Colonic mucosa (tissue), 4 donors: Measurements from ENCODE around the gene UBA7. TPM values are rescaled to one million over a fixed set of nuclear protein-coding genes. Genes with fewer than 3 reads are reported as not detected.
"Not testable (repeated sequence)": the region's sequence is repeated elsewhere in the genome, so short reads cannot be mapped to it uniquely, and the experiment has no call there.

Source experiments
- DNase-seq: peaks from one replicate; pipeline ENCODE4 v3.0.0-alpha.2; 2020
- H3K27ac ChIP-seq: fragments of 200-600 bp; one replicate; pipeline ENCODE4 v1.8.0; 2021
- H3K27me3 ChIP-seq: fragments of 200-600 bp; one replicate; pipeline ENCODE4 v1.8.0; 2021
- H3K36me3 ChIP-seq: fragments of 200-600 bp; one replicate; pipeline ENCODE4 v1.8.0; 2021
- H3K4me1 ChIP-seq: fragments of 200-600 bp; one replicate; pipeline ENCODE4 v1.8.0; 2021; ENCODE audit warnings: mild to moderate bottlenecking
- H3K4me3 ChIP-seq: fragments of 200-600 bp; one replicate; pipeline ENCODE4 v1.8.0; 2021
- H3K9ac ChIP-seq, 2 donors: one replicate each; pipeline ENCODE4 v1.7.0; 2013; ENCODE audit warnings: control low read depth in 2 of 2, low read depth in 2 of 2, low read length in 2 of 2
- H3K9me3 ChIP-seq: fragments of 200-600 bp; one replicate; pipeline ENCODE4 v1.8.0; 2021
- intact Hi-C: fragments of 100-400 bp; cut with DNase I; formaldehyde crosslinking; loops from one replicate; pipeline ENCODE4 v1.14.1; 2022
- total RNA-seq, 2 donors: library from RNA; stranded (reverse); fragmentation: NEBNext Ultra II Directional in 1 of 2; extraction: Animal tissue kit (Norgen Biotek cat#: 25700) in 1 of 2; gene quantifications; one replicate each; pipeline ENCODE4 v1.2.1, GENCODE V29; 2021
- TF ChIP-seq, protein P1 (sequence below): fragments of 200-600 bp; IDR thresholded peaks from one replicate; pipeline ENCODE4 v1.8.0; 2022; ENCODE audit warnings: antibody characterized with exemption, mild to moderate bottlenecking
- donor health status: healthy.
- donor health status: DM: no; HTN: no; CAD: no.
- donor health status: DM: no; HTN: no; CAD: no.

UBA7 gene
- total RNA-seq, 2 donors from 2014 or later: 67.4 to 88.3 TPM

DNA sequence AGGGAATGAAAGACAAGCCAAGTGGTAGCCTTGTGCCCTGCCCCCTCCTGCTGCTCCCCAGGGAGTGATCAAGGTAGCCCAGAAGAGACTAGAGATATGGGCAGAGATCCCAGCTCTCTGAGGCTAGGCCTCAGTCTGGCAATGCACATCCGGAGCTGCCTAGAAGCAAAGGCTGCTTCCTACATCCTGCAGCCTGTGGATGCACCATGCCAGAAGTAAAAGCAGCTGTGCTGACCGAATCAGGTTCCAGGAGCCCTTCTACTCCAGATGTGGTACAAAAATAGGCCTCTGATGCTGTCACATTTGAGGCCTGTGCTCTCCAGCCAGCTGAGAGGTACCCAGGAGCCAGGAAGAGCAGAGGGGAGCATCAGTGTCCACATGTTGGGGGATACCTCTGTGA, 26.6 kb upstream of the UBA7 start:
- Histone ChIP-seq H3K9ac (no peak overlapping the region), H3K9me3 (no peaks in the 10 kb centered on the region), H3K4me3 (no peak overlapping the region), H3K4me1 (no peaks in the 10 kb centered on the region), H3K36me3 (no peaks in the 10 kb centered on the region), H3K27ac (no peak overlapping the region), H3K27me3 (no peaks in the 10 kb centered on the region)
- DNase-seq: no peak
- intact Hi-C loops: loop anchor here (2.0 kb wide), 1 partner anchor 38 kb away; the partner anchor contains the start of gene INKA1
- TF ChIP-seq, protein P1, sequence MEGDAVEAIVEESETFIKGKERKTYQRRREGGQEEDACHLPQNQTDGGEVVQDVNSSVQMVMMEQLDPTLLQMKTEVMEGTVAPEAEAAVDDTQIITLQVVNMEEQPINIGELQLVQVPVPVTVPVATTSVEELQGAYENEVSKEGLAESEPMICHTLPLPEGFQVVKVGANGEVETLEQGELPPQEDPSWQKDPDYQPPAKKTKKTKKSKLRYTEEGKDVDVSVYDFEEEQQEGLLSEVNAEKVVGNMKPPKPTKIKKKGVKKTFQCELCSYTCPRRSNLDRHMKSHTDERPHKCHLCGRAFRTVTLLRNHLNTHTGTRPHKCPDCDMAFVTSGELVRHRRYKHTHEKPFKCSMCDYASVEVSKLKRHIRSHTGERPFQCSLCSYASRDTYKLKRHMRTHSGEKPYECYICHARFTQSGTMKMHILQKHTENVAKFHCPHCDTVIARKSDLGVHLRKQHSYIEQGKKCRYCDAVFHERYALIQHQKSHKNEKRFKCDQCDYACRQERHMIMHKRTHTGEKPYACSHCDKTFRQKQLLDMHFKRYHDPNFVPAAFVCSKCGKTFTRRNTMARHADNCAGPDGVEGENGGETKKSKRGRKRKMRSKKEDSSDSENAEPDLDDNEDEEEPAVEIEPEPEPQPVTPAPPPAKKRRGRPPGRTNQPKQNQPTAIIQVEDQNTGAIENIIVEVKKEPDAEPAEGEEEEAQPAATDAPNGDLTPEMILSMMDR: no peak

DNA sequence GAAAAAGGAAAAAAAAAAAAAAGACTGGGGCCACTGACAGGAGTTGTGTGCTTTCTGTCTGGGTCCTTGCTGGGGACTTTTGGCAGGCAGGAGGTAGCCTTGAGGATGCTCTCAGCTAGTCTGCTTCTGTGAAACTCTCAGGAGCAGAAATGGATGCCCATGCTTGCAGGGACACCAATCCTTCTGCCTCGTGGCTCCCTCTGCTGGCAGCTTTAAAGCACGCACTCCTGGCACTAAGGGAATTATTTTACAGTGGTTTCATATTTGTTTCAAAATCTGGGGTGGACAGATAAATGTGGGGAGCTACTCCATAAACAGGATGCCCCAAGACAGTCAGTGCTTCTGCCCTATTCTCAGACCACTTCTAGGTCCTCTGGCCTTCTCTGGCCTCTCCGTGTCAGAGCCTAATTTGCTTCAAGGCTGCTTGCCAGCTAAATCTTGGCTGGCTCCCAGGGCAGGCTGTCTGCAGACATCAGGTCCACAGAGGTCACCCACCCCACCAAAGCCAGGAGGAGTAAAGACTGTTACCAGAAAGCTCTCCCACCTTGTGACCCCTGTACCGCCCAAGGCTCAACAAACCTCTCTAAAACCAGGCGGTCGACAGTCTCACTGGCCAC, 25.5 kb upstream of the UBA7 start:
- Histone ChIP-seq H3K36me3 (no peaks in the 10 kb centered on the region), H3K27ac (no peak overlapping the region), H3K9me3 (no peaks in the 10 kb centered on the region), H3K9ac (no peak overlapping the region), H3K27me3 (no peaks in the 10 kb centered on the region), H3K4me3 (no peak overlapping the region), H3K4me1 (no peaks in the 10 kb centered on the region)
- DNase-seq: peak; percentile 80
- intact Hi-C loops: loop anchor here (2.0 kb wide), 2 partner anchors 68 to 136 kb away; no protein-coding TSS in a partner anchor
- TF ChIP-seq, protein P1: peak; percentile 86

DNA sequence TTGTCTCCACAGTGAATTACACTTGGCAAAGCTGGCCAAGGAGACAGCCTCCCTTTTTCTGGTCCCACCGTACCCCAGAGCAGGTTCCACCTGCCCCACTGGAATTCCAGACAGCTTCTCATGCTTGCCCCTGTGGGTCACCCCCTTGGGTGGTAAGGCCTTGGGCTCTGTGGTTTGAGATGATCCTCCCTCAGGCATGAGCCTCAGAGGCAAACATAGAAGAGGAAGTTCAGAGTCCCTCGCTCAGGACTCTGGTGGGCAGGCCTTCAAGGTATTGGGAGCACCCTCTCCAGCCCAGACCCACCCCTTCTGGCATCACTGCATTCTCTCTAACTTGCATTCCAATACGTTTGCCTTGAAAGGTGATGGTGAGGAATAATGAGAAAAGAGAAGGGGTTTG, 17.6 kb upstream of the UBA7 start:
- no peak overlapping the region for H3K4me3 ChIP-seq
- DNase-seq: no peak
- no peaks in the 10 kb centered on the region for H3K9me3 ChIP-seq
- no peaks in the 10 kb centered on the region for H3K4me1 ChIP-seq
- intact Hi-C loops: no loop called here
- H3K27me3 ChIP-seq: no peaks in the 10 kb centered on the region
- TF ChIP-seq, protein P1: no peak
- H3K27ac ChIP-seq: no peak overlapping the region
- H3K36me3 ChIP-seq: no peaks in the 10 kb centered on the region
- no peak overlapping the region for H3K9ac ChIP-seq

DNA sequence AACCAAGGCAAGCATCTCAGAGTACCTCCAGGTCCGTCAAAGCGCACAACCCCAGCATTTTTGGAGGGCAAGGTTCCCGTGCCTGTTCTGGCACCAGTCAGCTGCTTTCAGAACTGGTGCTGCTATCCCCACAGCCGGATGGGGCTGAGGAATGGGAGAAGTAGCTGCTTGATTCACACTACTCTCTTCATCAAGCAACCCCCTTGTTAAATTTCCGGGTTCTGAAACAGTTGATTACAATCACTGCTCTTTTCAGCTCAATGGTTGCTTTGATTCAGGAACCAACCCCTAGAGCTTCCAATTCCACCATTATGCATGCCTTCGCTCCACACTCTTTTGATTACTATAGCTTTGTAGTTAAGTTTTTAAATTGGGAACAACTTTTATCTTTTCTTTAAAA, 12.3 kb upstream of the UBA7 start:
- no peak overlapping the region for H3K9ac ChIP-seq
- TF ChIP-seq, protein P1: no peak
- no peak overlapping the region for H3K4me3 ChIP-seq
- no peak overlapping the region for H3K27ac ChIP-seq
- H3K4me1 ChIP-seq: no peaks in the 10 kb centered on the region
- DNase-seq: no peak
- H3K9me3 ChIP-seq: no peaks in the 10 kb centered on the region
- no peaks in the 10 kb centered on the region for H3K27me3 ChIP-seq
- intact Hi-C loops: no loop called here
- H3K36me3 ChIP-seq: no peaks in the 10 kb centered on the region

DNA sequence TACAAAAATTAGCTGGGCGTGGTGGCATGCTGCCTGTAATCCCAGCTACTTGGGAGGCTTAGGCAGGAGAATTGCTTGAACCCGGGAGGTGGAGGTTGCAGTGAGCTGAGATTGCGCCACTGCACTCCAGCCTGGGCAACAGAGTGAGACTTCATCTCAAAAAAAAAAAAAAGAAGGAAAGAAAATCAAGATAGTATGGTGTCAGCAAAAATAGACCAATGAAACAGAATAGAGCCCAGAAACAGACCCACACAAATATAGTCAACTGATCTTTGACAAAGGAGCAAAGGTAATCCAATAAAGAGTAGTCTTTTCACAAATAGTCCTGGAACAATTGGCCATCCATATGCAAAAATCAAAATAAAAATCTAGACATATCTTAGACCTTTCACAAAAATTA, 9.4 kb upstream of the UBA7 start:
- intact Hi-C loops, H3K9me3 ChIP-seq, H3K9ac ChIP-seq, H3K27ac ChIP-seq, H3K4me1 ChIP-seq, DNase-seq, H3K27me3 ChIP-seq, H3K4me3 ChIP-seq, H3K36me3 ChIP-seq: not testable (repeated sequence)

DNA sequence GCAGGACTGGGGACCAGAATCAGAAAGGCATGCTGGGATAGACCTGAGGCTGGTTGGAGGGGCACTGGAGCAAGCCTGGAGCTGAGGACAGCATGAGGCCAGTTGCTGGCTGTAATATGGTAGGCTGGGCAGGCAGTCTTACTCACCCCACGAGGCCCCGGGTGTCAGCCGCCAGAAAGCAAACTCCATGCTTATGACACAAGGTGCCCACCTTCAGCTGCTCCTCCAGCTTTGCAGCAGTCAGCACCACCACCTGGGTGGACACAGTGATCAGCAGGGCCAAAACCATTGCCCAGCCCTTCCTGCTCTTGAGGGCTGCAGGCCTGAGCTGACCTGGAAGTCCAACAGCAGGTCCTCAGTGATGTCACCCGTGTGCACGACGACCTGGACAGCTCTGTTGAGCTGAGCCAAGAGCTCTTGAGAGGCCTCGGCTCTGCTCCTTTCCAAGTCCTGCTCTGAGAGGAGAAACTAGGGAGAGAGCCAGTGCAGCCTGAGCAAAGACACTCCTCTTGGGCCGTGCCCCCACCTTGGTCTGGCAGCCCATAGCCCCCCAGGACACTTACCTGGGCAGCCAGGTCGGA, 747 bp downstream of the UBA7 start:
- intact Hi-C loops: no loop called here
- Histone ChIP-seq H3K27me3 (no peaks in the 10 kb centered on the region), H3K4me3 (peak overlapping the region; percentile 43), H3K4me1 (peaks cover 11% of the 10 kb centered on the region), H3K9me3 (no peaks in the 10 kb centered on the region), H3K9ac (peak overlapping the region; percentile 82 to 90), H3K27ac (peak overlapping the region; percentile 53), H3K36me3 (no peaks in the 10 kb centered on the region)
- no peak for DNase-seq
- TF ChIP-seq, protein P1: no peak
